CD4-positive, alpha-beta T cell treated with Interleukin-6 at 100 ng/mL for 8 hours (primary cell): ENCODE results near the gene CACNA1C.

ENCODE experiments used
- DNase-seq: peaks from one replicate; pipeline ENCODE4 v3.0.0-alpha.2; 2020; ENCODE audit warnings: mixed read lengths, low spot score

CACNA1C gene

DNA sequence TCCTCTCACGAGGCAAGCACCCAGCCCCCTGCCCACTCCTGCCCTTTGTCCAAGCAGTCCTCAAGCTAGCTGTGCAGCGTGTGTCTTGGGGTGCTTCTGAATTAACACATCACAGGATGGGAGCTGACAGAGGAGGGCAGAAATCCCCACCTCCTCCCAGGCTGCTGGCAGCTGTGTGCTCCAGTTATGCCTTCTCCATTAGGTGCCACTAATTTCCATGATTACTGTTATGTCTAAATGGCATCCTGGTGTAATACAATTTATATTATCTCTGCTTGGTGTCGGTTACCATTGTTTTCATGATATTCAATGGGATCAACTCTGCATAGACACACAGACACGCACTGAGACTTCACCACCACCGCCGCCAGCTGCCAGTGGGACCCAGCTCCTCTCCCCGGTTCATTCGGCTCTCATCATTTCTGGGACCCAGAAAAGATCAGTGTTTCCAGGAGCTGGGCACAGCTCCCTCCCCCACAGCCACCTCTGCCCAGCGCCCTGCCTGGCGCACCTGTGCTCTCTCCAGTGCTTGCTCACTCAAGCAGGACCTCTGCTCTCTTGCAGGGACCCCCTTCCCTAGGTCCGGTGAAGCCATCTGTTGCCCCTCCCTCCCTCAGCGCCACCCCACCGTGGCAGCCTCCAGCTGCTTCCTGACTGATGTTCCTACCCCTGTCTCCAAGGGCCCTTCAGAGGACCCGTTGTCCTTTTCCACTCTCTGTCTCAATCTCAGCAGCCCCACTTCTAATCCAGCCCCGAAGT is 574.5 kb downstream of the CACNA1C start:
- DNase-seq: no peak

DNA sequence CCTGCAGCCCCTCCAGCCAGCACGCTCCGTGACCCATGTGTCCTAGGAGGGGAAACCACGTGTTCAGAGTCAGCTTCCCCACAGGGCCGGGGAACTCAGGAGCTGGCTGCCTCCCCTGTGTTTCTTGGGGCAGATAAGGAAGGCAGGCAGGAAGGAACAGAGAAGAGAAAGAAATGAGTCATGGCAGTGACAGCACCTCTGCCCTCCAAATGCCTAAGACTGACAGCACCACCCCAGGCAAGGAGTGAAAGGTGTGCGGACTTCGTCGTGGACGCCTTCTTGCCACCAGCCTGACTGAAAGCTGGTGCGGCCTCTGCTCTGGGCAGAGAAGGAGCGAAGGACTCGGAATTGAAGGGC is 575.0 kb downstream of the CACNA1C start:
- DNase-seq: no peak

DNA sequence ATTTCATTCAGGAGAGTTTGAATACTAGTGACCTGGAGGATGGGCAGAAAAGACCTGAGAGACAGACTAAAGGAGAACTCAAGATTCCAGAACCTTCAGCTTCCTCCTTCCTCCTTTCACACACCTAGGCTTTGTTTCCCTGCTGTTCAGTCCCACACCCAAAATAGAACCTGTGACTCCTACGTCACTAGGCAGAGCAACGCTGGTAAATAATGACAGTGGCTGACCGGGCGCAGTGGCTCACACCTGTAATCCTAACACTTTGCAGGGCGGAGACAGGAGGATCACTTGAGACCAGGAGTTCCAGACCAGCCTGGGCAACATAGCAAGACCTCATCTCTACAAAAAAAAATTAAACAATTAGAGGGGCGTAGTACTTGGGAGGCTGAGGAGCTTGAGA is 575.6 kb downstream of the CACNA1C start:
- no peak for DNase-seq

DNA sequence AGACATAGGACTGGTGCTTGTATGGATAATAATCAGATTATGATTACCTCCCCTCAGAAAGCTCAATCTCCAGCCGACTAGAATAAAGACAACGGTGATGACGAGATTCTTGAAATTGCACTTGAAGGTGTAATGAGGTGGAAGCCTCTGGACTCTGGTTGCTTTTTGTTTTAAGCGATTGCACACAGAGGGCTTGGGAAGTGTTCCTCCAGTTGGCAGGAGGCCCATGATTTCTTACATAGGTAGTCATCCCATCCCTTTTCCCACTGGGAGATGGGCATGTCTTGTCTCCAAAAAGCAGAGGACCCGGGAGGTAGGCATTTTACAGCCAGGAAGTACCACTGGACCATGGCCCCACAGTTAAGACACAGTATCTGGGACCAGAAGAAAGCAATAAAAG is 576.3 kb downstream of the CACNA1C start:
- no peak for DNase-seq

DNA sequence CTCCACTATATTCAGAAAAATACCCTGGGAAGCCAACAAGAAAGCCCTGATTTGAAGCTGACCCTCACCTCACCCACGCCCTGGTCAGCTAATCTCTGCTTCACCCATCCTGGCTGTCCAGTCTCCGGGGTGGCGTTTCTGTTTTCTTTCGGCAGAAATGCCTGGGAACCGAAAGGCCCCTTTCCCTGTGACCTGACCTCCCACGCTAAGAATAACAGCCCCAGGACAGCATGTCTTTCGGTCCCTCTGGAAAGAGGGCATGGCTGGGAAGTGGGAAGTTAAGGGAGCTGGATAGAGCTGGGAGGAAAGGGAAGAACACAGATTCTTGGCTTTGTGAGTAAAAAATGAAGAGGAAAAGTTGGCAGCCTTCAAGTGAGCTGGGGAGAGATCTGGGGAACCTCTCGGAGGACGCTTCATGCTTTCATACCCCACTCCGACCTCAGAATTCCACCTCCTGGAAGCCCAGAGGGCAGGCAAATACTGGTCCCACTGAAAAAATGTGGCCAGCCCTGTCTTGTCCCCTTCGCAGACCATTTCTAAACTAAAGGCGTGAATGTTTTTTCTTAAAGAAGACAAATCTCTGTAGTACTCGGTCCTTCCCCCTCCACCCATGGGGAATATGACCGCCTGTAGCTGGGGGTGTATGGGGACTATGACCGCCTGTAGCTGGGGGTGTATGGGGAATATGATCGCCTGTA is 579.0 kb downstream of the CACNA1C start:
- DNase-seq: no peak

DNA sequence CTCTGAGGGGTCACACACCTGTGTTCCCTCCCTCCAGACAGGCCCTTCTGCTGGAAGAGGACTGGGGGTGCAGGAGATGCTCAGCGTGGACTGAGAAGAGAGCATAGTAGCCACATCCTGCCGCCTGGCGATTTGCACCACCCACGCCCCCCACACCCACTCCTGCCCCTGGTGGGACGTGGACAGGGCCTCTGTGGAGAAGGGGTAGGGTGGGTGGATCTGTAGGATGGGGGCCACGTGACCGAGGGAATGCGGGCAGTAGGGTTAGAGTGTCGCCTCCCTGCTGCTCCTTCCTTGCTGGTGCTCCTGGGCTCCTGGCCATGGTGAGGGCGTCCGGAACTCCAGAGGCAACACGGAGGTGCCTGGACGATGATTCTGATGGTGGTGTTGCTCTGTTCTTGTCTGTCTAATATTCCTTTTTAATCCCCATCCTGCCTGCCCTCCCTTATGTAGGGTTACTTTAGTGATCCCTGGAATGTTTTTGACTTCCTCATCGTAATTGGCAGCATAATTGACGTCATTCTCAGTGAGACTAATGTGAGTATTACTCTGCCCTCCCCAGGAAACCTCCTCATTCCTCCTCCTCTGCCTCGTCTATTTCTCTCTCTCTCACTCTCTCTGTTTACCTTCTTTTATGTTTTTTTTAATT is 580.5 kb downstream of the CACNA1C start:
- no peak for DNase-seq

DNA sequence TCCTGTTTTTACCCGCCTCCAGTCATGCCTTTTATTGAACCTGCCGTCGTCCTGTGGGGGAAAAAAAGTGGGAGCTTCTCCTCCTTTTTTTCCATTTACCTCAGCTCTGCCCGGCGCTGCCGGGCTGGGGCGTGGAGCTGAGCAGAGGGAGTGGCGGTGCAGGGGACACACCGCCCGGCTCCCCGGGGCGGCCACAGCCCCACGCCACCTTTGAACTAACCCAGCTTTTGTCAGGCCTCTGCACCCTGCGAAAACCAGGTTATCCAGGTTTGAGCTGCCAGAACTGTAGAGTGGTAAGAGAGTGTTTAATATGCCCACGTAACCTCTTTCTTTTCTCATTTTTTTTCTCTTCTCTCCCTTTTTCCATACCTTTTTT is 581.0 kb downstream of the CACNA1C start:
- DNase-seq: no peak

DNA sequence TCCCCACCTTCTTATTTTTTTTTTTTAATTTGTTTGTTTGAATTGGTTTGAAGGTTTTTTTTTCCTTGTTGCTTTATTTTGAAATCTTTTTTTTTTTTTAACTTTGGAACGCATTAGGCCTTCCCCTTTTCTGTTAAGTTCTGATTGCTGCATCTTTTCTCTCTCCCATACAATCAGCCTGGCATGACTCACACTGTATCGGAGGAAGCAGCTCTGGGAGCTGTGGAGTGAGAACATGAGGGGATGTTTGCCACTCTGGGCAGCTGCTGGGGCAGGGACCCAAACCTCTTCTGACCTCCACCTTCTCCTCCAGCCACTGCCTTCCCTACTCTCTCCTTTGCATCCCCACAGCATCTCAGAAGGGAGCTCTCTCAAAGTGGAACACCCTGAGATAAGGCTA is 581.7 kb downstream of the CACNA1C start:
- no peak for DNase-seq

DNA sequence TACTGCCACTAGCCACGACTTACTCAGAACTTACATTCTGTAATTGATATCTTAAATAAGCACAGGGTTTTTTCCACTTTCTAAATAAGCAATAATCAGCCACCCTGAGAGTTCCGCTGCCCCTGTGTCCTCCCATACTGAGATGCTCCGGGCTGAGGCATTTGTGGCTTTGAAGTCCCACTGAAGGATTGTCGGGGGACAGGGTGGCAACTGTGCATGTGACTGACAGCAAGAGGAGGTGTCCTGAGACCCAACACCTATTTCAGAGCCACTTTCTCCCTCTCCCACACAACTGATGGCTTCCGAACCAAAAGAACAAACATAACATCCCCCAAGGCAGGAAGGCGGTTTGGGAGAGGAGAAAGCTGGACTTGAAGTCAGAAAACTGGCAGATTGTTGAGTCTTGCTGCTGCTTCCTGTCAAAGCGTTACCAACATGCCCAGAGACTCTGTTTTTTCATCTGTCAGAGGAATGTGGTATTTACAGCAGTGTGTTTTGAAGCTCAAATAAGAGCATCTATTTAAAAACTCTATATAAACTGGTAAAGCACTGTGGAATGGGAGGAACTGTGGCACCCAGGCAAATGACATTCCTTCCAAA is 584.1 kb downstream of the CACNA1C start:
- no peak for DNase-seq

DNA sequence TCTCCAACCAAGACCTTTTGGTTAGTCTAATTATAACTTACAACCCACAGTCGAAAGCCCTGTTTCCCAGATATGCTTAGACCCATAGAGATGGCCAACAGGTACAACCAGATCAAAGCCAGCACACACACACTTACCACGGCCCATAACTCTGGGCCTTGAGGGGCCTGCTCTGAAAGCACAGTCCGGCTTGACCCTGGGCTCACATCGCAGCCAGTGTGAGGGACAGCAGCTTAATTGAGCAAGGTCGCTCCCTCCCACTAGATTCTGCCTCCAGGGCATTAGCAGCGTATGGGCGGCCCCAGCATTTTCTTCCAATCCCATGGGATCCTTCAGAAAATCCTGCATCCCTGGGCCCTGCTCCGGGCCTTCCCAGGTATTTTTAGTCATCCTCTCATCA is 584.6 kb downstream of the CACNA1C start:
- DNase-seq: no peak

DNA sequence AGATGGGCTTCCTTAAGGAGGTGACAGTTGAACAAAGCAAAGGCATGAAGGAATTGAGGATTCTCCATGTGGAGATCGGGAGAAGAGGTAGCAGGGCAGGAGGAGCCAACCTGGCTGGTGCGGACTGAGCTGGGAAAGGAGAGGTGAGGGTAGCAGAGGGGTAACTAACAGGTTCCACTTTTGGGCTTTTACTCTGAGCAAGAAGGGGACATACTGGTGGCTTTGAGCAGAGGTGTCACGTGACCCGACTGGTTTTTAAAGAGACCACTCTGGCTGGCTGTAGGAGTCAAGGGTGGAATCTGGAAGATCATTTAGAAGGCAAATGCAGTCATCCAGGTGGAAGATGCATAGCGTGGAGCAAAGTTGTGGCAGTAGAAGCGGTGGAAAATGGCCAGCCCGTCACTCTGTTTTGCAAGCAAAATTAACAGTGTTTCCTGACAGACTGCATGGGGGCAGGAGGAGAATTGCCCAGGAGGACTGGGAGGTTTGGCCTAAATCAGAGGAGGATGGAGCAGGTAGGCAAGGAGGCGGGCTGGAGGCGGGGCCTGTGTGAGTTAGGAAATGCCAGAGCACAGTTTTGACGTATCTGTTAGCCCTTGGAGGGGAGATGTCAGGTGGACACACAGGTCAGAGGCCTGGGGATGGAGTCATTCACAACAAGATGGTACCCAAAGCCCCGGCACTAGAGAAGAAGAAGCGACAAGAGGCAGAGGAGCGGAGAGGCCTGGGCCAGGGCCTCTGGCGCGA is 585.7 kb downstream of the CACNA1C start:
- no peak for DNase-seq

DNA sequence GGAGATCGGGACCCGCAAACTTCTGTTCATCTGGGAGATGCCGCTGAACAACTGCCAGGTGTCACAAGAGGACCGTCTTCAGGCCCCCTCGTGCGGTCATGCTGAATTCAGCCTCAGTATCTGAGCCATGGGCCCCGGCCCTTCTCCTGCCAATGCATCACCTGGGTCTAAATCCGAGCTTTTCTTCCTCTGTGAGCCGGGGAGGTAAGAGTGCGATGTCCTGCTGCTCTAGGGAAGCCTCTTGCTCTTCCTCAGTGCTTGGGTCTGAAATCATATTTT is 586.2 kb downstream of the CACNA1C start:
- no peak for DNase-seq

DNA sequence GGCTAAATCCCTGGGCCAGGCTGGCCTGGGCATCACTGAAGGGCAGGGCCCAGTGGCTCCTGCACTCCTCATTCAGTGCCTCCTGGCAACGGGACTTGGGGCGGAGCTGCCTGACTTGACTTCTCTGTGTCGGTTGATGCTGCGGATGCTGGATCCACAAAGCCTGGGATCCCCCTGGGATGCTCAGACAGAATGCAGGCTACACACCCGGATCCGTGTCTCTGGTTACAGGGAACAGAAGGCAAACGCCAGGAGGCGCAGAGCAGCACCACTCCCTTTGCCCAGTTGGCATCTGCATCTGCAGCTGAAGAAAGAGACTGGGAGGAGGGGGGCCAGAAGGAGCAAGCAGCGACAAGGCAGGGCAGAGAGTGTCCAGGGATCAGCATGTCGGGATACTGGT is 587.5 kb downstream of the CACNA1C start:
- DNase-seq: no peak

DNA sequence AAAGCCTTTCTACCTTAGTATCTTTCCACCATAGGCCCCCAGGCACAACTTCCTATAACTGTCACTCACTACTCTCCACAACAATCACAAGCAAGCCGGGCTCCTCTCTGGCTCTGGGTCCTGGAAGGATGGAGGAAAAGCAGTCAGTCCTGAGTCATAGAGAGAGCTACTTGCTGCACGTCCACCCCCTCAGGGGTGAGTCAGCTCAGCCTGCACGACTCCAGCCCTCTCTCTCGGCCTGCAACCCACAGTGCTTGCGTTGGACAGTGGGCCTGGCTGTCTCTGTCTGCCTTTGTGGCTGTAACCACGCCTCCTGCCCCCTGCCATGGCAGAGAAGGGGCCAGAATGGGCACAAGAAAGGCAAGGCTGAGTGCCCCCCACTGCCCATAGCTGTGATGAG is 587.9 kb downstream of the CACNA1C start:
- no peak for DNase-seq

DNA sequence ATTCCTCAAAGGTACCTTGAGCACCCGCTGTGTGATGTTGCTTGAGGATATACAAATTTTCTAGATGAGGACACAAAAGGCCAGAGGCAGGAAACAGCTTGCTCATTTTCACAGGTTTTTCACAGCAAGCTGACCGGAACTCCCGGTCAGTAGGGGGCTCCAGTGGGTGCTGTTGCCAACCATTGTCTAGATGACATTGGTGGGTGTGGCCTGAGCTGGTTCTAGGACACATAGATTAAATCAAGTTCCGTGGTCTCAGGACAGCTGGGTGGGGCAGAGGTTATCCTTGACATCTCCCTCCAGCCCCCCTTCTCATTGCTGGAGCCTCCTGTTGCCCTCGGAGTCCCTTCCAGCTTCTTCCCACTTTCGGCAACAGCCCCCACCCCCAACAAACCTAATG is 588.4 kb downstream of the CACNA1C start:
- no peak for DNase-seq

DNA sequence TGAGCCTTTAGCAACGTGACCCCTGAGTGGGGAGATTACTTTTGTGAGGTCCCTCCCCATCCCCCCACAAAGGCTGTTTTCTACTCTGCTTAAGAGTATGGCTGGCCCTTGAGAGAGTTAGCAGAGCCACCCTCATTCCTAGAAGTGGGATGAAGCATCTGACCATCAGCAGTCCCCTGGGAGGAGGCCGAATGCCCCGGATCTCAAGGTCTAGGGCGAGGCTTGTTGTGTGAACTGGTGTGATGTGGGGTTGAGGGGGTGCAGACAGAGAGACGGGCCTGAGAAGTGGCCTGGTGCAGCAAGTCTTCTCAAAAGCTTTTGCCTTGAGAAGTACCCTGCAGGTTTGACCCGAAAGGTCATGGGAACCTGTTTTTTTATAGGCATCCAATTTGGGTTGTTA is 589.0 kb downstream of the CACNA1C start:
- no peak for DNase-seq

DNA sequence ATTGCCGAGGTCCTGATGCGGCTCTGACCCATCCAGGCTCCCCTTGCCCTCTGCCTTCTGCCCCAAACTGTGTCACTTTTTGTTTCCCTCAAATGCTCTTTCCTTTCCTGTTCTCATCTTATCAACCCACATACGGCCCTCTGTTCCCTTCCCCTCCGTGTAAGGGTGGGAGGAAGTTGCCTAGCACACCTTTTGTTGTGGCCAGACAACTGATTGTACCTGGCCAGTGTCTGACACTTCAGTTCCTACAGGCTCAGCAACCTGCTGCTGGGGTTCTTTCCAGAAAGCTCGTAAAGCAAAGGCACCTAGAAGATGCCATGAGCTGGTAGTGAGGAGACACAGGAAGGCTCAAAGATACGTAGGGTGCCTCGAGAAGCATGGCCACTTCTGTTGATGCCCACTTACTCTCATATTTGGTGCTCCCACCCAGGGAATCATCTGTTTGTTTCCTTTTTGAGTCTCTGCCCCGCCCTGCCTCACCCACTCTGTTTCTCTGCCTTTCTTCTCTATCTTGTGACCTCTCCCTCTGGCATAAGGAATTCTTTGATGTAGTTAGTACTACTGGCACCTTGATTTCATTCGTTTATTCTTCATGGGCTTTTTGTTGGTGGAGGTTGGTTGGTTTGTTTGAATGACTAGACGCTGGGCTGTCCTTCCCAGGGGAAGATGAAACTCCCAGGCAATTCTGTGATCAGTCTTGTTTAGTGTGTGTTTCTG is 589.5 kb downstream of the CACNA1C start:
- no peak for DNase-seq

DNA sequence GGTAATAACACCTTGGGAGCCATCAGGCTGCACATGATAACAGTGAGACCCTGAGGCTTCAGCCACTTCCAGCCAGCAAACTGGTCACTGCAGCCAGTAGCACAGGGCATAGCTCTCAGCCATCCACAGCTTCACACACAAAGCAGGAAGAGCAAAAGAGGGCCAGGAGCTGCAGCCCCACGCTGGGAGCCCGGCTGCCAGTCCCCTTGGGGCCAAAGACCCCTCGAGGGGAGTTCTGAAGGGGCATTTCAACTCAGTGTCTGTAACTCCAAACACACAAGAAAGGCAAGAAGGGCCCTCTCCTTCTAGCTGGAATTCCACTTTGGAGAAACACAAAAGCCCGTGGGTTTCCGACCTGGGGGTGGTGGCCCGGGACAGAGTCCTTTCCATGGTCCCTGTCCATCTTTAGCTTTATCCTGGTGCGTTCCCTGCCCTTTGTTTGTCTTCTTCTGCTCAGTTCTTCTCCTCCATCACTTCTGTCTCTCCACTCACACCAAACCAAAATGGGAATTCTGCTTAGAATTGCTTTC is 590.2 kb downstream of the CACNA1C start:
- no peak for DNase-seq

DNA sequence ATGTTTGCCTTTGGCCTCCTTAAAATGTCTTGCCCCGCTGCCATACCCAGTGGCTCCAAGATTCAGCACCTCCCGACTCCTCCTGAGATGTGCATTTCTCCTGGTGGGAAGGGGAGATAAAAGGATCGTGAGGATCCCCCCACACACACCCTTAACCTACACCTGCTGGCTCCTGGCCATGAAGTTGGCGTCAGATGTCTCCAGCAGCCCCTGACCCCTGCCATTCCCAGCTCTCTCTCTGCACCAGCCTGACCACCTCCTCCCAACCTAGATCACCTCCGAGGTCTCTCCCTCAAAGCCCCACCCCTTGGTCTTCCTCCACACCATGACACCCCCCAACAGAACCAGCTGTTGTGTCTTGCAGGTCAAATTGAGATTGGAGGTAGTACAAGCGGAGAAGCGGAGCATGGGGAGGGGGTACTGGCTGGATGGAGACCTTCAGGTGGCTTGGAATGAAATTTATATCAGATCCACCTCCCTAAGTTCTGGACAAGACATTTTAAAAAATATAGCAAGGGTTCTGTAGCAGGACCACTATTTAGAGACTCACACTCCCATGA is 590.9 kb downstream of the CACNA1C start:
- DNase-seq: no peak

DNA sequence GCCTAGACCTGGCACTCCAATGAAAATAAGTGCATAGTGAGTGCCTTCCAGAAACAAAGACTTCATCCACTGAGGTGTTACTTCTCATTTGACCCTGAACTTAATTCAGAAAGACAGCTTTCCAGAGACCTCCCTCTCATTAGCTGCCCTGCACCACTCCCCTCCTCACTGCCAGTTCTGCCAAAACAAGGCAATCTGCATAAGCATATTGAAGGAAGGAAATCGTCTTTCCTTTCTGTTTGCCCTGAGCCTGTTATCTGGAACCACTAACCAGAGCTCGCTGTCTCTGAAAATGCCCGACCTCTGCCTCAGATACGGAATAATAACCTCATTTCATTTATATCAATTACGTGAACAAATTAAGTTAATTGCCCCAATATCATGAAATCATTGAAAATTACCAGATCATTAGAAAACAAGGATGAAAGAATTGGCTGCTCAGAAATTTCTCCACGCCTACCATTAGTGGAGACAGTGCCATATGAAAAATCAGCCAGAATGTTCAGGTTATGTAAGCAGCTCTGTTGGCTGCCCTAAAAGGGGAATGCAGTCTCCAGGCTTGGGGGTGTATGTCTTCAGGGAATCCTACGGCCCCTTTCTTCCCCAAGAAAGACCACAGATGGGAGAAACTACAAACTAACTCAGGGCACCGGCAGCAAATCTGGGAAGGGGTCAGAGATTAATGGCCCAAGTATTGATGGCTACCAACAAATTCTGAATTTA is 592.1 kb downstream of the CACNA1C start:
- DNase-seq: no peak

DNA sequence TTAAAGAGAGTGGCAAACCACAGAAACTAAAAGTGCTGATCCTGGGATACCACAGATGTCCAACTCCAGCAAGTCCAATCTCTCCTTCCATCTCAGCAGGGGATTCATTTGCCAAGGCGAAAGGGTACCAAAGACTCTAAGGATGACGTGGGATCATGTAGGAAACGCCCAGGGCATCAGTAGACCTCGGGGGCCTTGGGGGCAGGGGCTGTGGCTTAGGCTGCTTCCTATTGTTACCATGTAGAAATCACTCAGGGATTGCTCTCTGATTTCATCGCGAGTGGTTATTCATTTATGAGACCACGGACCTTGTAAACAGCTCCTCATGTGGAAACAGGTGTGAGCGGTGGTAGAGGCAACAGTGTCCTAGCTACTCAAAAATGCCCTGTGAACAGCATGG is 592.7 kb downstream of the CACNA1C start:
- no peak for DNase-seq
